Fibroblast of pulmonary artery (primary cell): ENCODE data around the gene PDHB.

Experiments
- DNase-seq: peaks from one replicate; pipeline ENCODE4 v3.0.0-alpha.2; 2010; ENCODE audit warnings: low read depth
- H3K4me3 ChIP-seq: replicated peaks from 2 replicates; pipeline ENCODE4 v1.5.1; 2011; ENCODE audit warnings: low read depth, mild to moderate bottlenecking, control low read depth, low read length, moderate library complexity
- TF ChIP-seq, protein P1 (sequence below): IDR thresholded peaks from 2 replicates; pipeline ENCODE4 v1.5.1; 2011; ENCODE audit warnings: mild to moderate bottlenecking, control low read depth, low read length, inconsistent platforms; ENCODE audit errors: missing control alignments

PDHB gene

DNA sequence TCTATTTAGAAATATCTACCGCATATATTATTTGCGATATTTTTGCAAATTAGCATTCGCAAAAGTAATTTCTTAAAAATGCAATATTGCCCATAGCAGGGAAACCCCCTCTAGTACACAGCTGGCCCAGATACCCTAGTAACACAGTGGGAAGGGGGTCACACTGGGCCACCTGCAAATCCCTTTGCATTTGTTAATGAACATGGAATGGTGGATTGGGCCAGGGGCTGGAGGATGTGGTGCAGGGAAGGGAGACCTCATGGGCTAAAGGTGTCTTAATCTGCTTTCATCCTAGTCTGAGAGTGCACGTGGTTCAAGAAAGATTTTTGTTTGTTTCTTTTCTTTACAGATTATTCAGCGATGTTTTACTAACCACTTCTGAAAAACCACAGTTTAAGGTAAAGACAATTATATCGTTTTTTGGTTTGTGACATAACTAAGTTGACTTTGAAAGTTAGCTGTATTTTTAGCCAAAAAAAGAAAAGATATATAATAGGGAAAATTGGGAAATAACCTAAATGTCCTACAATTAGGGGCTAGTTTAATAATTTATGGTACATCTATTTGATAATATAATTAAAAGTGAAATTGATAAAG is 30.0 kb downstream of the PDHB start:
- H3K4me3 ChIP-seq: no peak overlapping the region
- TF ChIP-seq, protein P1, sequence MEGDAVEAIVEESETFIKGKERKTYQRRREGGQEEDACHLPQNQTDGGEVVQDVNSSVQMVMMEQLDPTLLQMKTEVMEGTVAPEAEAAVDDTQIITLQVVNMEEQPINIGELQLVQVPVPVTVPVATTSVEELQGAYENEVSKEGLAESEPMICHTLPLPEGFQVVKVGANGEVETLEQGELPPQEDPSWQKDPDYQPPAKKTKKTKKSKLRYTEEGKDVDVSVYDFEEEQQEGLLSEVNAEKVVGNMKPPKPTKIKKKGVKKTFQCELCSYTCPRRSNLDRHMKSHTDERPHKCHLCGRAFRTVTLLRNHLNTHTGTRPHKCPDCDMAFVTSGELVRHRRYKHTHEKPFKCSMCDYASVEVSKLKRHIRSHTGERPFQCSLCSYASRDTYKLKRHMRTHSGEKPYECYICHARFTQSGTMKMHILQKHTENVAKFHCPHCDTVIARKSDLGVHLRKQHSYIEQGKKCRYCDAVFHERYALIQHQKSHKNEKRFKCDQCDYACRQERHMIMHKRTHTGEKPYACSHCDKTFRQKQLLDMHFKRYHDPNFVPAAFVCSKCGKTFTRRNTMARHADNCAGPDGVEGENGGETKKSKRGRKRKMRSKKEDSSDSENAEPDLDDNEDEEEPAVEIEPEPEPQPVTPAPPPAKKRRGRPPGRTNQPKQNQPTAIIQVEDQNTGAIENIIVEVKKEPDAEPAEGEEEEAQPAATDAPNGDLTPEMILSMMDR: no peak
- DNase-seq: no peak

DNA sequence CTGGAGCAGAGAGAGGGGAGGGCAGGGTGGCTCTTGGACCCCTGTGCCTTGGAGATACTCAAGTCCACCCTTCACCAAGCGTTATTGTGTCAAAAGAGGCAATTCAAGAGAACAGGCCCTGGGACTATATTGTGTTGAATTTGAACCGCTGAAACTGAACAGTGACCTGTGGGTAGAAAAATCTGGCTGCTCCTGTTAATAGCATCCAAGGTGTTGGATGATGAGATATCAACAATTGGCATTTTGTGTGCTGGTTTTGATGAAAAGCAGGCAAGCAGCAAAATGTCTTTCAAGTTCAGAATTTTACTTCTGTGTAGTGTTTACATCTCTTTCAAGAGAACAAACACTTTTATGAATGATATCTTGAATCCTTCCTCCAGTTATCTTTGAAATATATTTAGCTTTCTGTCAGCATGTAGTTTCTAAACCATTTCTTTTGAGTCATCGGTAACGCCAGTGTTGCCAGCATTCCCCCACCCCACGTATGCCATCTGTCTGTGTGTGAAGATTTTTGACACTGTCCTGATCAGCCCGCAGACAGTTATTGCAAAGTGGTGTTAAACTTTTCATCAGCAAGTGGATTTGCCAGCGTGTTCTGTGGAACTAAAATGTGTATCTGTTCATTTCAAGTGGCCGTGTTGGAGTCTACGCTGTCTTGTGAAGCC is 34.8 kb downstream of the PDHB start:
- DNase-seq: no peak
- TF ChIP-seq, protein P1: no peak
- H3K4me3 ChIP-seq: no peak overlapping the region

DNA sequence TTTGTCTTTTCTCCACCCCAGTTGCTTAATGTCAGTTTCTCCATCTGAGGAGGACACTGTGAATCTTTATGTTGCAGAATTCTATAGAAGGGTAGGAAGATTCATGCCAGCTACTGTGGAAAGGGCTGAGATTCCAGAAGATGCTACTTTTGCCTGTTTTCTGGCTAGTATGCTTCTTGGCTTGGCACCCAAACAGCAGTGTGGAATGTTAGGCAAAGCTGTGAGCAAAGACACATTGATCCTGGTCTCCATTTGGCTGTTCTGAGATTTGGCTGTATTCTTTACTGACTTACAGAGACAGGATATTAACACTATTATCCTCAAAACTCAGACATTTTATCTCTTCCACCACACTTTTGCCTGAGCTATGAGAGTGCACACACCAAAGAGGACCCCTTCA is 39.3 kb downstream of the PDHB start:
- no peak for DNase-seq
- TF ChIP-seq, protein P1: no peak
- no peak overlapping the region for H3K4me3 ChIP-seq

DNA sequence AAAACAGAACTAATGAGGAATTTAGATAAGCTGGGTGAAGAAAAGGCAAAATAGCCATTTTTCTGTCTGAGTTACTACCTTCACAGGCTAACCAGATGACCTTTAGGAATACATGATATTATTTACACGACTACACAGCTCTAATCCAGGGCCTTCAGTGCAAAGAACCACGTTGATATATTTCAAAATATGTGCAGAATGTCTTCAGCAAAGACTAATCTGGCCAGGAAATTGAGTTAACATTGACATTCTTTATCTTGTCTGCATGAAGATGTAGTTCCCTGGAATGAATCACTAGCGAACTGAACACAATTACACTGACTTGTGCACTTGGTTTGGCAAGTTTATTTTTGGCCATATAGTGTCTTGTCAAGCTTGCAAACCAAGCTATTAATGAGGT is 41.5 kb downstream of the PDHB start:
- peak; percentile 20 for DNase-seq
- TF ChIP-seq, protein P1: no peak
- H3K4me3 ChIP-seq: no peak overlapping the region

- H3K4me3 ChIP-seq: no peak overlapping the region
- TF ChIP-seq, protein P1: no peak
These were observed 42.3 kb downstream of the PDHB start for GRCh38 chr3:58391156-58391865.

DNA sequence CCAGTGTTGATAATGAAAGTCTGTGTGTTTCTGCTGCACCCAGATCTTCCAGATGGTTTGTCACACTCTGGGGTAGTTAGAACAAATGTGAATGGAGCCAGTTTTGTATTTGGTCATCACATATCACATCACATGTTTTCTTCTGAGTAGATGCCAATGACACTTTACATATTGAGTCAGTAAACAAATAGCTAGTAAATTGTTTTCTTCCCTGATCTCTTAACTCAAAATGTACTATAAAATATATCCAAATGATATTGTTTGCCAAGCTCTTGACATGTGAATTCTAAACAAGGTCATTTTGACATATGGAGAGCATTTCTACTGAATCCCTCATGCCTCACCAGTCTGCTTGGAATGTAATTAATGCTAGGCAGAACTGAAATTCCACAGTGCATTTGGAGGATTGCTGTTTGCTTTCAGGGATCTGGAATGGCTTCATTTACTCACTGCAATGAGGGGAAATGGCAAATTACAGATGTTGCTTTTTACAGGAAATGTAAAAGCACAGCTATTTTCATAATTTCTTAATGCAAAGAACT is 45.0 kb downstream of the PDHB start:
- H3K4me3 ChIP-seq: no peak overlapping the region
- peak; percentile 72 for DNase-seq
- TF ChIP-seq, protein P1: no peak

More at GRCh38 chr3:58391156-58391865, 42.3 kb downstream of the PDHB start:
- peak; percentile 53 for DNase-seq
